SK-N-MC (cell line): Measurements from ENCODE around the gene MFSD2A.

Experiments
- EZH2 ChIP-seq: fragments of 200-600 bp; sonication (generic); IDR thresholded peaks from one replicate; pipeline ENCODE4 v1.6.1; 2017; ENCODE audit warnings: antibody characterized with exemption
- FOXP2 ChIP-seq: optimal IDR thresholded peaks from 2 replicates; pipeline ENCODE3; 2011; ENCODE audit warnings: mild to moderate bottlenecking, moderate library complexity; ENCODE audit not compliant: insufficient read depth; ENCODE audit errors: extremely low read length, control extremely low read depth
- POLR2AphosphoS5 ChIP-seq: IDR thresholded peaks from 2 replicates; pipeline ENCODE4 v1.6.1; 2012; ENCODE audit warnings: mild to moderate bottlenecking, low read depth, low read length, borderline replicate concordance

- TF ChIP-seq EZH2 (no peak), POLR2AphosphoS5 (no peak), FOXP2 (no peak)
Measured at GRCh38 chr1:40017951-40018575, 63.1 kb downstream of the MFSD2A start.
